Measurements from ENCODE around the gene CTTN.

CTTN gene

GRCh38 chr11:70397983-70398833 is at the start of gene CTTN:
Gene CTTN, plus strand, starts transcription at chr11:70398529. Its CDS starts 8,769 bp downstream, at chr11:70407298.
- peak; percentile 66 for DNase-seq

GRCh38 chr11:70348608-70349007 is 49.7 kb upstream of the CTTN start:
- no peak for DNase-seq

DNA sequence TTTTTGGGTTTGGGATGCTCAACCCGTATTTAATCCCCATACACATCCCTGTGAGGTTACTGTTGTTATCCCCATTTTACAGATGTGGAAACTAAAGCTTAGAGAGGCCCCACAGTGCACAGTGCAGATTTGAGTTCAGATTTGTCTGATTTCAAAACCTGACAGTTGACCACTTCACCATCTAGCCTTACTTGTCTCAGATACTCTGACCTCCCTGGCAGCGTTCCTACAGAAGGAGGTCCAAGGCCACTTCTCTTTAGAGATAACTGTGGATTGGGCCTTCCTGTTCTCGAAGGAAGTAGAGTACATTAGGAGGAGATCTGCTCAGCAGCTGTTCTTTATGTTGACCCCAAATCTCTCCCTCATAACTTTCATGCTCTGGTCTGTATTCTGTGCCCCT is 46.7 kb upstream of the CTTN start:
- DNase-seq: no peak

DNA sequence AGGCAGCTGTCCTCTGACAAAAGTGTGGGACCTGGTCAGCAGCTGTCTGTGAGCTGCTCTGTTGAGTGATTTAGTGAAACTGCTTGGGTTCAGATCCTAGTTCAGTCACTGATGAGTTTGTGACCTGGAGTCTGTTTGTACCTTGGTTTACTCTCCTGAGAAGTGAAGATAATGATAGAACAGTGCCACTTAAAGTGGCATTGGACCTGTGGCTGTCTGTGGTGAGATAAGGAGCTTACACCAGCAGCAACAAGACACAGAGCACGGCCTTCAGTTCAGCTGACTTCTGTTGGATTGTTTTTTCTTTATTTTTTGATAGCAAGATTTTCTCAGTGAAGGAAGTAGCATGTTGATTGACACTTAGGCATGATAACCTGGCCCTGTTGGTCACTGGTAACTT is 46.2 kb upstream of the CTTN start:
- no peak for DNase-seq

- no peak for DNase-seq
Measured at GRCh38 chr11:70352601-70353000, 45.7 kb upstream of the CTTN start.

GRCh38 chr11:70353329-70353728 is 45.0 kb upstream of the CTTN start:
- no peak for DNase-seq

- DNase-seq: no peak
Measured at GRCh38 chr11:70353900-70354568, 44.3 kb upstream of the CTTN start.

DNA sequence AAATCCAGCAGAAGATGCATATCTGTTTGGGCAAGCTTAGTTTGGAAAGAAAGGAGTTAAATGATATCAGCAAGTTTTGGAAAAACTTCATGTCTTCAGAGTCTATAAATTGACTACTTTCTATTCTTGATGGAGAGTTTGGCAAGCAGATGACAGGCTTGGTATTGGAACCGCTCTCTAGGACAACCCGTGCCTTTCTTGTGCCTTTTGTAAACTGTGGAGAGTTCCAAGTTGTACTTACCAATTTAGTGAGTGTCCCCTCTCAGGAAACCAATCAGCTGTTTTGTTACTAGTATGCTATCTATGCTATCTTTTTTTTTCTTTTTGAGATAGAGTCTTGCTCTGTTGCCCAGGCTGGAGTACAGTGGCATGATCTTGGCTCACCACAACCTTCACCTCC is 43.7 kb upstream of the CTTN start:
- no peak for DNase-seq

DNA sequence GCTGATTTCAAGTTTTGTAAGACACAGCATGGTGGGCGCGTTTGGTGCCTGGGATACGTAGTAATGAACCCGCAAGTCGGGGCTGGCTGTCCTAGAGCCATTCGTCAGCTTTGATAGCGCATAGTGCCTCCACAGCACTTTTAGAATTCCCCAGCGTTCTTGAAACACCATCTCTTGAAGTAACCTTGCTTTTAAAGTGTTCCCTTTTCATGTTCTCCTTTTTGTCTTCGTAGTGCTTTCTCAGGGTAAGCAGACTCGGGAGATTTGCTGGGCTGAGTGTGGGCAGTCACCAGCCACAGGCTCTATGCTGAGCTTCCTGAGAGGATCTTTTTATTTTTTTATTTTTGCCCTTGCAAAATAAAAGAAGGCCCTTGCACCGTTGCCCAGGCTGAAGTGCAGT is 39.6 kb upstream of the CTTN start:
- no peak for DNase-seq

- no peak for DNase-seq
Measured at GRCh38 chr11:70359451-70360205, 38.7 kb upstream of the CTTN start.

DNA sequence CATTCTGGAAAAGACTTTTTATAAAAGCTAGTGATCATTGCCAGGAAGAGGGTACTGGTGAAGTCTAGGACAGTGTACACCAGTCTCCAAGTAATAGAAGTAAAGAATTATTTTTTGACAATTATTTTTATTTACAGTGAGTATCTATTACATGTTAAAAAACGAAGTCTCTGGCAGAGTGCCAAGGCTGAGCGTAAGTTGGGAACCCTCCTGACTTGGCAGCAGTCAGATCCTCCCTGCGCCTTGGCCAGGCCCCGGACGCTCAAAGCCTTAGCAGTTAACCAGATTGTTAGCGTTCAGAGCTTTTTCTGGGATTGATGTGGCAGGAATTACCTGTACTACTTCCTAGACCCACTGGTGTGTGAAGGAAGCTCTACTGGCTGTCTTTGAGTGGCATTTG is 38.1 kb upstream of the CTTN start:
- DNase-seq: no peak

- no peak for DNase-seq
Measured at GRCh38 chr11:70364178-70364577, 34.2 kb upstream of the CTTN start.

DNA sequence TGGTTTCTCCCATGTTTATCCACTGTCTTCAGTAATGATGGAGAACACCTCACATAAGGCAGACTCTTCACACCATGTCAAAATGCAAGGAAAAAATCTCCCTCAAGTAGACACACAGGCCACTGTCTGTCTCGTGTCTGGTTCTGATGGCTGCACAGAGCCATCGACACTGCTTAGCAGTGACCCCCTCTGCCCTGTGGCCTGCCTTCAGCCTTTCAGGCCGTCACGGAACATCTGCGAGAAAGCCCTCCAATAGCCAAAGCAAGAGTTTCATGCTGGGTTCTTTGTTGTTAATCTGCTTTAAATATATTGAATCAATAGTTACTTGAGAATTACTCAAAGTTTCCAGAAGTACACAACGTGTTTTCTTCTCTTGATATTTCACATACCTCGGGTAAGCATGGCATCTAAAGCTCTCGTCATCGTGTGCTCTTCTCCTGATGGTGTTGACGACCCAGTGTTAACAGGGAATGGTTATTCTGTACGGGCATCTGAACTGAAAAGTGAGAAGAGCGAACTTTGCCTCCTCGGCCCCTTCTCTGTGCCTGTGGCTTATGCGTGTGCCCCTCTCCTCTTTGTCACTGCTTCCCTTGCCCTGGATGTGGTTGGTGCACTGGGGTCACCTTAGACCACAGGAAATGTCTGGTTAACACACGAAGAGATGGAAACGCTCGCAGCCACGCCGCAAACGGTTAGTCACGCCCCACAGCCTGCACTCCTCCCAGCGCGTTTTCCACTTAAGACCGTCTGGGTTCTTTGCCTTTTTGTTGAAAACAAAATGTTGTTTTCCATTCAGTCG is 33.4 kb upstream of the CTTN start:
- peak; percentile 37 for DNase-seq

DNA sequence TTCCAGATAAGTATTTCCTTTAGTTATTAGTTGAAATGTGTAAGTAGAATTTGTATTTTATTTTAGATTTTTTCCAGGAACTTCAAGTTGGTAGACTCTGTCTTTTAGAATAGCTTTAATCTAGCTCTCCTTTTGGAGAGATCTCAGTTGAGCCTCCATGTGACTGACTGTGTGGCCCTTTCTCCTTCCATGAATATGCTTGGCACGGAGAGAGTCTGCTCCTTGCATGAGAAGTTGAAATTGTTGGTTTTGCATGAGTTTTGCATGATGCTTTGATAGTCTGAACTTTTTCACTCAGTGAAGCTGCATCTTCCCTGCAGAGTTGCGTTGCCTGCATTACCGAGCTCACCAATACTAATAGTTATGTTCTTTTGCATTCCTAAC is 32.8 kb upstream of the CTTN start:
- no peak for DNase-seq

- DNase-seq: no peak
Measured at GRCh38 chr11:70367071-70367470, 31.3 kb upstream of the CTTN start.

- DNase-seq: no peak
Measured at GRCh38 chr11:70368961-70369360, 29.4 kb upstream of the CTTN start.

DNA sequence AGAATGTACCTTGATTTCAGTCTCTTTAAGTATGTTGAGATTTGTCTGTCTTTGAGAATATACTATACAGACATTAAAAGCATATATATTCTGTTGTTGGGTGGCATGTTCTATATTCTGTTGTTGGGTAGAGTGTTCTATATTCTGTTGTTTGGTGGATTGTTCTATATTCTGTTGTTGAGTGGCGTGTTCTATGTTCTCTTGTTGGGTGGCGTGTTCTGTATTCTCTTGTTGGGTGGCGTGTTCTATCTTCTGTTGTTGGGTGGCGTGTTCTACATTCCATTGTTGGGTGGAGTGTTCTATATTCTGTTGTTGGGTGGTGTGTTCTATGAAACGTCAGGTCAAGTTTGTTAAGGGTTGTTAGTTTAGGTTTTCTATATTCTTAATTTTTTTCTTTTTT is 27.1 kb upstream of the CTTN start:
- DNase-seq: no peak

DNA sequence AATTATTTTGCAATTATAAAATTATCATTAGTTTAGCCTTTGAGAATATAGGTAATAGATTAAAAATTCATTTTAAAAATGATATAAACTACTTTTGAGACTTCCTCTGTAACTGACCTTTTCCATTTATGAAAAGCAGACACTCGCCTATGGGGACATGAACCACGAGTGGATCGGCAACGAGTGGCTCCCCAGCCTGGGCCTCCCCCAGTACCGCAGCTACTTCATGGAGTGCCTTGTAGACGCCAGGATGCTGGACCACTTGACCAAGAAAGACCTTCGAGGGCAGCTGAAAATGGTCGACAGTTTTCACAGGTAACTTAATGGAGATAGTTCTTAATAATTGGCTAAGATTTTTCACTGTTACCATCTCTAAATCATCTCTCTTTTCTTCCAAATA is 26.3 kb upstream of the CTTN start:
- DNase-seq: no peak

DNA sequence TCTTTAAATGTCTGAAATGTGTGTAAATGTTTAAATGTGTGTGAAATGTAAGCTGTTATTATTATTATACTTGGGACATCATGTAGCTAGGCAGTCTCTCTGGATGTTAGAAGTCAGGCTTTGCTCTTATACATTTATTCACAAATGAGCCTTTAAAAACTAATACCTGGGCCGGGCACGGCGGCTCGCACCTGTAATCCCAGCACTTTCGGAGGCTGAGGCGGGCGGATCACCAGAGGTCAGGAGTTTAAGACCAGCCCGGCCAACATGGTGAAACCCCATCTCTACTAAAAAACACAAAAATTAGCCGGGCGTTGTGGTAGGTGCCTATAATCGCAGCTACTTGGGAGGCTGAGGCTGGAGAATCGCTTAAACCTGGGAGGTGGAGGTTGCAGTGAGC is 21.7 kb upstream of the CTTN start:
- no peak for DNase-seq

DNA sequence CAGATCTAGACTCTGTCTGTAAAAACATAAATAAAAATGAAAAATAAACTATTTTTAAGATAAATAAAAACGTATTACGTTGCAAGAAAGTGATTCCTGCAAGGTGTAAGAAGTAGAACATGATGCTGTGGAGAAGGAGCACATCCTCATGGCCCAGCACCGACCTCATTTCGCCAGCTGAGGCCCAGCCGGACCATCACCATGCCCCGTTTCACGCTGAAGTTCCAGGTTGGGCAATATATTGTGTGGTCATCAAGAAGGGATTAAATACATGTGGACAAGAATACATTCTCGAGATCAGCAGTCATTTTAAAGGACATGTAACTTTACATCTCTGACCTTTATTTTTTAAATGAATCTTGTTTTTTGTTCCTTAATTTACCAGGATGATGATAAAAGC is 20.7 kb upstream of the CTTN start:
- no peak for DNase-seq

DNA sequence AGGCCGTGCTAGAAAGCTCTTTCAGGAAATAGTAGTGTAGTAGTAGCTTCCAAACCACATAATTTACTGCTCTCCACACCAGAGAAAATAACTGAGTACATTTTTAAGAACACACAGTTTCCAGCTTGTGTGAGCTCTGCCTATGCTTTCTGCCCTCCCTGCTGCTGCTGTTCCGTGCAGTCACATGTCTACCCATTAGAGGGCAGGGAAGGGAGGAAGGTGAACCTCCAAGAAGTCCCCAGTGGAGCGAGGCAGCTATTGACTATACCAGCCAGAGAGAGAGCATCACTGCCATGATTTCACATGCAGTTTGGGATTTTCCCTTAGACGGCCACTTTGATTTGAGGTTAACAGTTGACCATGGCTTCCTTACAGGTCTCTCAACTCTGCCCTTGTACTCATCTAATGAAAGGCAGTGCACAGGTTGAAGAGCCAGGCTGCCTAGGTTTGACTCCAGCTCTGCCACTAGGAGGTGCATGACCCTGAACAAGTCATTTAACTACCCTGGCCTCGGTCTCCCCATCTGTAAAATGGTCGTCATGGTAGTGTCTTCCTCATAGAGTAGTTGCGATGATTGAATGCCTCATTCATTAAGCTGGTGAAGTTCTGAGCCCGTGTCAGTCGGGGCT is 19.7 kb upstream of the CTTN start:
- no peak for DNase-seq

- DNase-seq: no peak
Measured at GRCh38 chr11:70381350-70381749, 17.0 kb upstream of the CTTN start.
